ENCODE data around the gene PDXP. TPM values are rescaled to one million over a fixed set of nuclear protein-coding genes. Genes with fewer than 3 reads are reported as not detected.

PDXP gene
- total and polyA plus RNA-seq, 2 of the 13 experiments (the other 11 are each of a cell fraction or from before 2014, with no cell fraction given), result 58.2 to 70.6 TPM

- intact Hi-C loops (cut with micrococcal nuclease; ENCODE audit: unreplicated experiment) (loop anchor here (5.0 kb wide), 3 partner anchors 57 to 143 kb away; no protein-coding TSS in a partner anchor), in situ Hi-C loops (cut with HindIII; ENCODE audit: extremely low pct_ligation_motif_present, low pct_unique_long_range_greater_than_20kb) (no loop called here)
- Histone ChIP-seq H2AFZ (ENCODE audit: low read length) (no peak overlapping the region), H3K4me1 (ENCODE audit: insufficient read depth, low read length) (peaks cover 65% of the 10 kb centered on the region), H3K4me2 (ENCODE audit: low read depth, low read length) (no peak overlapping the region), H4K20me1 (ENCODE audit: insufficient read depth, low read length) (no peaks in the 10 kb centered on the region), H3K9ac (ENCODE audit: insufficient read depth, low read depth, low read length) (no peak overlapping the region), H3K27ac (ENCODE audit: extremely low read length, insufficient read depth, low read length) (no peak overlapping the region), H3K36me3 (replicated peaks in 1 of 2; ENCODE audit: control insufficient read depth in 1 of 2, insufficient read depth in 2 of 2, low read length in 2 of 2) (peaks cover 0 to 2% of the 10 kb centered on the region in 2 experiments; a peak in 1 of 5 replicates), H3K4me3 (replicated peaks in 1 of 3; ENCODE audit: insufficient read depth in 1 of 3, low read depth in 2 of 3, low read length in 3 of 3) (no peak overlapping the region), H3K27me3 (ENCODE audit: control insufficient read depth in 1 of 2, insufficient read depth in 2 of 2, low read length in 2 of 2) (no peaks in the 10 kb centered on the region), H3K79me2 (ENCODE audit: insufficient read depth, low read length) (no peaks in the 10 kb centered on the region), H3K9me3 (ENCODE audit: low read length) (no peaks in the 10 kb centered on the region)
- CTCF ChIA-PET (ENCODE audit: low intra/inter-chr PET ratio, low total read pairs), result interaction anchor here (1.2 to 3.0 kb wide), 3 partner anchors 20 to 57 kb away, joined by 3 to 21 read pairs (median 11); no protein-coding TSS in a partner anchor
- no peak for DNase-seq (ENCODE audit: low spot score)
- 84% methylated on average over 7 of the region's 7 CpGs for WGBS (ENCODE audit: low lambda C conversion rate)
- TF ChIP-seq POLR2G (IDR thresholded peaks at IDR 0.05; ENCODE audit: low read depth, low read length) (peak; percentile 25; the same call in 1 of the 2 replicates), MTERF4 (CRISPR knock-in tag; IDR thresholded peaks at IDR 0.05) (no peak)
- POLR2A ChIA-PET, result interaction anchor here (2.2 kb wide), 2 partner anchors 22 to 37 kb away, joined by 7 to 14 read pairs; partner anchors contain the start of gene PDXP
- no peak for ATAC-seq
- no peak for FAIRE-seq
- BruUV-seq (replicated peaks), result no TSS peak
These were observed 21.8 kb downstream of the PDXP start for GRCh38 chr22:37680191-37680851.

GRCh38 chr22:37681001-37681424, 22.5 kb downstream of the PDXP start:
- intact Hi-C loops (cut with micrococcal nuclease; ENCODE audit: unreplicated experiment) (loop anchor here (1.0 to 5.0 kb wide), 5 partner anchors 20 to 144 kb away; no protein-coding TSS in a partner anchor), in situ Hi-C loops (cut with HindIII; ENCODE audit: extremely low pct_ligation_motif_present, low pct_unique_long_range_greater_than_20kb) (no loop called here)
- Histone ChIP-seq H3K9ac (ENCODE audit: insufficient read depth, low read depth, low read length) (no peak overlapping the region), H4K20me1 (ENCODE audit: insufficient read depth, low read length) (no peaks in the 10 kb centered on the region), H2AFZ (ENCODE audit: low read length) (no peak overlapping the region), H3K9me3 (ENCODE audit: low read length) (no peaks in the 10 kb centered on the region), H3K4me1 (ENCODE audit: insufficient read depth, low read length) (peaks cover 65% of the 10 kb centered on the region), H3K36me3 (replicated peaks in 1 of 2; ENCODE audit: control insufficient read depth in 1 of 2, insufficient read depth in 2 of 2, low read length in 2 of 2) (peaks cover 0 to 2% of the 10 kb centered on the region in 2 experiments; a peak in 1 of 5 replicates), H3K27ac (ENCODE audit: extremely low read length, insufficient read depth, low read length) (no peak overlapping the region), H3K79me2 (ENCODE audit: insufficient read depth, low read length) (no peaks in the 10 kb centered on the region), H3K4me3 (replicated peaks in 1 of 3; ENCODE audit: insufficient read depth in 1 of 3, low read depth in 2 of 3, low read length in 3 of 3) (no peak overlapping the region), H3K27me3 (ENCODE audit: control insufficient read depth in 1 of 2, insufficient read depth in 2 of 2, low read length in 2 of 2) (no peaks in the 10 kb centered on the region), H3K4me2 (ENCODE audit: low read depth, low read length) (no peak overlapping the region)
- no TSS peak for BruUV-seq (replicated peaks)
- FAIRE-seq, result no peak
- DNase-seq (ENCODE audit: low spot score), result no peak
- 73% methylated on average over 2 of the region's 2 CpGs for WGBS (ENCODE audit: low lambda C conversion rate)
- ATAC-seq, result no peak
- ChIA-PET CTCF (ENCODE audit: low intra/inter-chr PET ratio, low total read pairs) (interaction anchor here (1.2 to 3.0 kb wide), 4 partner anchors 21 to 57 kb away, joined by 3 to 21 read pairs (median 7); no protein-coding TSS in a partner anchor), POLR2A (interaction anchor here (0.5 to 2.2 kb wide), 6 partner anchors 16 to 96 kb away, joined by 3 to 14 read pairs (median 5); partner anchors contain the start of genes GGA1 and PDXP)
- TF ChIP-seq SP1 (IDR thresholded peaks at IDR 0.05), result no peak
- no peak for TF ChIP-seq SP1 (CRISPR knock-in tag; IDR thresholded peaks at IDR 0.05)
- no peak for TF ChIP-seq CCDC6 (CRISPR knock-in tag; IDR thresholded peaks at IDR 0.05)
- TF ChIP-seq MED1 (CRISPR knock-in tag; IDR thresholded peaks at IDR 0.05), result 0 out of 2 replicates have a peak, but pooled peaks have one; percentile 3
- TF ChIP-seq FOSL2 (CRISPR knock-in tag; IDR thresholded peaks at IDR 0.05), result no peak
- TF ChIP-seq NFE2 (CRISPR knock-in tag; IDR thresholded peaks at IDR 0.05), result no peak

Data from HepG2 (cell line).